Upper lobe of left lung (tissue), 6 donors: ENCODE data around the gene LRP6. TPM values are rescaled to one million over a fixed set of nuclear protein-coding genes. Genes with fewer than 3 reads are reported as not detected.
"Not testable (repeated sequence)": the region's sequence is repeated elsewhere in the genome, so short reads cannot be mapped to it uniquely, and the experiment has no call there.

Experiments used
- ATAC-seq, 2 donors: fragments of 200-7000 bp; cut with Tn5 transposase; one replicate each; pipeline ENCODE4 v1.9.1; 2022; ENCODE audit warnings: mild to moderate bottlenecking in 2 of 2, moderate library complexity in 2 of 2; ENCODE audit not compliant: low FRiP score in 2 of 2
- DNase-seq, 2 donors: peaks; one replicate each; pipeline ENCODE4 v3.0.0-alpha.2; 2019 to 2020
- H3K27ac ChIP-seq, 4 donors: fragments of 200-600 bp; sonication (generic); one replicate each; pipeline ENCODE4 v1.5.1; 2016 to 2019
- H3K27me3 ChIP-seq, 4 donors: fragments of 200-600 bp; sonication (generic); one replicate each; pipeline ENCODE4 v1.5.1; 2017 to 2019
- H3K36me3 ChIP-seq, 4 donors: fragments of 200-600 bp; sonication (generic); one replicate each; pipeline ENCODE4 v1.5.1; 2016 to 2019
- H3K4me1 ChIP-seq, 4 donors: fragments of 200-600 bp; sonication (generic); one replicate each; pipeline ENCODE4 v1.5.1; 2018 to 2019
- H3K4me3 ChIP-seq, 4 donors: fragments of 200-600 bp; sonication (generic); one replicate each; pipeline ENCODE4 v1.5.1; 2017 to 2019; ENCODE audit warnings: mild to moderate bottlenecking in 2 of 4, moderate library complexity in 1 of 4
- H3K9me3 ChIP-seq, 4 donors: fragments of 200-600 bp; sonication (generic); one replicate each; pipeline ENCODE4 v1.5.1; 2018 to 2019
- CTCF ChIP-seq, 6 experiments: fragments of 450-650 bp in 4 of 6; fragments of 200-600 bp in 2 of 6; sonication (generic) in 2 of 6; IDR thresholded peaks; one replicate each; pipeline ENCODE4 v1.5.1; 2016 to 2019; ENCODE audit warnings: antibody characterized with exemption in 6 of 6
- EP300 ChIP-seq, 4 donors: sonication (generic); formaldehyde crosslinking; IDR thresholded peaks; one replicate each; pipeline ENCODE4 v1.5.1; 2017; ENCODE audit warnings: antibody characterized with exemption in 4 of 4, control low read depth in 2 of 4
- POLR2A ChIP-seq, 4 donors: fragments of 450-650 bp; IDR thresholded peaks; one replicate each; pipeline ENCODE4 v1.5.1; 2016 to 2017; ENCODE audit warnings: antibody characterized with exemption in 4 of 4, mild to moderate bottlenecking in 2 of 4
- POLR2AphosphoS5 ChIP-seq, 2 donors: sonication (generic); formaldehyde crosslinking; IDR thresholded peaks; one replicate each; pipeline ENCODE4 v1.5.1; 2017; ENCODE audit warnings: antibody characterized with exemption in 2 of 2
- WGBS, 2 donors: methylation state at CpG; one replicate each; pipeline ENCODE4 v1.1.5; 2017 to 2018; 5-methylcytosine and 5-hydroxymethylcytosine counted together
- total RNA-seq, 6 donors: library from RNA; depleted of rRNA in 4 of 6; stranded (reverse); fragments of >200 nt in 4 of 6; gene quantifications; one replicate each; pipeline versions ENCODE4 v1.1.0 to v1.2.1, GENCODE V29; 2016 to 2021
- donor health status: DM: no; HTN: no; CAD: no; lungs with moderate emphysema.
- donor health status: DM: no; HTN: yes; CAD: no; lungs with severe emphysema.

The LRP6 gene
- total RNA-seq, 6 donors from 2014 or later = 43.3 to 136 (median 66.4) TPM

GRCh38 chr12:12121061-12121460, 145.8 kb downstream of the LRP6 start:
- no peak for ATAC-seq
- WGBS, 2 donors = 87 to 88% methylated on average over 5 of the region's 5 CpGs
- DNase-seq = no peak

GRCh38 chr12:12116677-12117076, 150.2 kb downstream of the LRP6 start:
- H3K36me3 ChIP-seq = peaks cover 0 to 18% (median 2%) of the 10 kb centered on the region in 4 donors
- H3K4me1 ChIP-seq = no peaks in the 10 kb centered on the region
- no peak overlapping the region for H3K4me3 ChIP-seq
- no peak for TF ChIP-seq EP300 (IDR thresholded peaks at IDR 0.05)
- TF ChIP-seq POLR2AphosphoS5 (IDR thresholded peaks at IDR 0.05) = no peak
- no peak for TF ChIP-seq POLR2A (IDR thresholded peaks at IDR 0.05)
- TF ChIP-seq CTCF (IDR thresholded peaks at IDR 0.05) = no peak
- H3K9me3 ChIP-seq = no peaks in the 10 kb centered on the region
- no peaks in the 10 kb centered on the region for H3K27me3 ChIP-seq
- H3K27ac ChIP-seq = no peak overlapping the region
- 63 to 78% methylated on average over 2 of the region's 2 CpGs for WGBS, 2 donors
- ATAC-seq (no peak), DNase-seq (no peak)

More at GRCh38 chr12:12121061-12121460, 145.8 kb downstream of the LRP6 start:
- H3K27me3 ChIP-seq = no peaks in the 10 kb centered on the region
- H3K4me1 ChIP-seq = no peaks in the 10 kb centered on the region
- H3K9me3 ChIP-seq = no peaks in the 10 kb centered on the region
- no peak overlapping the region for H3K4me3 ChIP-seq
- H3K36me3 ChIP-seq = peaks cover 3 to 53% (median 12%) of the 10 kb centered on the region in 4 donors
- H3K27ac ChIP-seq = no peak overlapping the region
- TF ChIP-seq EP300 (IDR thresholded peaks at IDR 0.05) (no peak), POLR2AphosphoS5 (IDR thresholded peaks at IDR 0.05) (no peak), POLR2A (IDR thresholded peaks at IDR 0.05) (no peak), CTCF (IDR thresholded peaks at IDR 0.05) (no peak)

DNA sequence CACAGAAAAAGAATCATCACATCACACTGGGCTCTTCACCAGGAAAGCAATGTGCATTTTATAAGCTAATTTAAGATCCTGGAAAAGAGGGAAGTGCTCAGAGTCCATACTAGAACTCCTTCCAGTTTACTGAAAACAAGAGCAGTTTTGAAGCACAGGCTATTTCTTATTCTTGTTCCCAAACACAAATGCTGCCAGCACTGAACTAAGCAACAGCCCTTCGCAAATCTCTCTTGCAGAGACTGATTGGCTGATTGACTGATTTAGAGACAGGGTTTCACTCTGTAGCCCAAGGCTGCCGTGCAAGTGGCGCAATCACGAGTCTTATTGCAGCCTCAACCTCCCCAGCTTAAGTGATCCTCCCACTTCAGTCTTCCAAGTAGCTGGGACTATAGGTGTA, 151.3 kb downstream of the LRP6 start:
- DNase-seq (no peak), ATAC-seq (no peak)
- Histone ChIP-seq H3K4me3 (no peak overlapping the region), H3K27ac (no peak overlapping the region), H3K9me3 (no peaks in the 10 kb centered on the region), H3K36me3 (peaks cover 0 to 6% (median 0%) of the 10 kb centered on the region in 4 donors), H3K27me3 (no peaks in the 10 kb centered on the region), H3K4me1 (no peaks in the 10 kb centered on the region)
- WGBS, 2 donors = 82 to 90% methylated on average over 3 to 4 of the region's 4 CpGs
- no peak for TF ChIP-seq POLR2AphosphoS5 (IDR thresholded peaks at IDR 0.05)
- no peak for TF ChIP-seq EP300 (IDR thresholded peaks at IDR 0.05)
- no peak for TF ChIP-seq CTCF (IDR thresholded peaks at IDR 0.05)
- TF ChIP-seq POLR2A (IDR thresholded peaks at IDR 0.05) = no peak

- not testable (repeated sequence) for H3K27me3 ChIP-seq, H3K36me3 ChIP-seq, DNase-seq, H3K4me1 ChIP-seq, H3K4me3 ChIP-seq, ATAC-seq, H3K27ac ChIP-seq
- WGBS, 2 donors = 96 to 98% methylated on average over 37 of the region's 37 CpGs
- H3K9me3 ChIP-seq = peaks cover 6 to 27% (median 15%) of the 10 kb centered on the region in 4 donors
Observed at GRCh38 chr12:12110923-12111555, 155.8 kb downstream of the LRP6 start.

- Histone ChIP-seq H3K27me3 (no peaks in the 10 kb centered on the region), H3K4me1 (no peaks in the 10 kb centered on the region), H3K27ac (no peak overlapping the region), H3K9me3 (peaks cover 6 to 27% (median 15%) of the 10 kb centered on the region in 4 donors), H3K36me3 (no peaks in the 10 kb centered on the region), H3K4me3 (no peak overlapping the region)
- ATAC-seq (no peak), DNase-seq (no peak)
- 86 to 93% methylated on average over 1 of the region's 1 CpG for WGBS, 2 donors
- TF ChIP-seq POLR2AphosphoS5 (IDR thresholded peaks at IDR 0.05) (no peak), EP300 (IDR thresholded peaks at IDR 0.05) (no peak), POLR2A (IDR thresholded peaks at IDR 0.05) (no peak), CTCF (IDR thresholded peaks at IDR 0.05) (no peak)
Observed at GRCh38 chr12:12108441-12109058, 158.3 kb downstream of the LRP6 start.
